Measurements from ENCODE around the gene RPUSD1. TPM values are rescaled to one million over a fixed set of nuclear protein-coding genes. Genes with fewer than 3 reads are reported as not detected.
"Not testable (repeated sequence)": the region's sequence is repeated elsewhere in the genome, so short reads cannot be mapped to it uniquely, and the experiment has no call there.

Gene RPUSD1
- total and polyA plus RNA-seq, 4 donors = 6.8 to 20.3 (median 12.8) TPM

DNA sequence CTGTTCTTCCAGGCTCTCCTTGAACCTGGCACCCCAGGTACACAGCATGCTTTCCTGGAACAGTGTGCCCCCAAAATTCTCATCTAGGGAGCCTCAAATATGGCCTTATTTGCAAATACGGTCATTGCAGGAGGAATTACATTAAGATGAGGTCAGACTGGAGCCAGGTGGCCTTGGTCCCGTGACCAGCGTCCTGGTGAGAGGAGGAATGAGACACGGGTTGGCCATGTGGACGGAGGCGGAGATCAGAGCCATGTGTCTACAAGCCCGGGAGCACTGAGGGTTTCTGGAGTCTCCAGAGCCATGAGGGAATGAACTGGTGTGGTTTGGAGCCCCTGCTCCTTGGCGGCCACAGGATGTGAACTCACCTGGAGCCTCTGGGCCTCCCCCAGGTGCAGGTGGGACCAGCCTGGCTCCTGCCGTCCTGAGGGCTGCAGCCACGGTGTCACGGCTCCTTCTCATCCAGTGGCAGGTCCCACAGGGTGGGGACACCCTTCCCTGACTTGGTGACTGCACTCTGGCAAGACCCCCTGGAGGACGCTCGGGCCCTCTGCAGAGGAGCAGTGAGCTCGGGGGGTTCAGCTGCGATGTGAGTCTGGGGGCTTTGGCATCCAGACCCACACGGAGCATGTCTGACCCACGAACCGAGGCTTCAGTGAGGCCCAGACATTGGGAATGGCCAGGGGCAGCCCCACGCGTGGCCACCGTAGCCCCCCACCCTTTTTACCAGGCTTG is 34.2 kb upstream of the RPUSD1 start:
- Histone ChIP-seq H3K27me3 (ENCODE audit: control insufficient read depth in 1 of 2, insufficient read depth in 2 of 2, low read length in 1 of 2) (no peaks in the 10 kb centered on the region), H3K27ac (ENCODE audit: low read depth in 1 of 2, low read length in 2 of 2) (no peak overlapping the region), H3K36me3 (ENCODE audit: control insufficient read depth in 1 of 2, insufficient read depth in 2 of 2, low read length in 1 of 2) (no peaks in the 10 kb centered on the region), H3K4me3 (ENCODE audit: low read length in 2 of 2) (no peak overlapping the region), H3K9me3 (ENCODE audit: control insufficient read depth, low read length) (no peaks in the 10 kb centered on the region), H3K4me1 (ENCODE audit: control insufficient read depth in 1 of 2, insufficient read depth in 2 of 2, low read length in 2 of 2) (no peaks in the 10 kb centered on the region)
- intact Hi-C loops (cut with DNase I) = no loop called here
- no peak for DNase-seq
- no peak for ATAC-seq (ENCODE audit: low FRiP score)
- 83 to 86% methylated on average over 20 to 21 of the region's 21 CpGs for WGBS, 2 donors

GRCh38 chr16:821751-822150 is 33.6 kb upstream of the RPUSD1 start:
- no peak for ATAC-seq (ENCODE audit: low FRiP score)
- Histone ChIP-seq H3K4me1 (ENCODE audit: control insufficient read depth in 1 of 2, insufficient read depth in 2 of 2, low read length in 2 of 2) (no peaks in the 10 kb centered on the region), H3K27ac (ENCODE audit: low read depth in 1 of 2, low read length in 2 of 2) (no peak overlapping the region), H3K36me3 (ENCODE audit: control insufficient read depth in 1 of 2, insufficient read depth in 2 of 2, low read length in 1 of 2) (no peaks in the 10 kb centered on the region), H3K4me3 (ENCODE audit: low read length in 2 of 2) (no peak overlapping the region), H3K27me3 (ENCODE audit: control insufficient read depth in 1 of 2, insufficient read depth in 2 of 2, low read length in 1 of 2) (no peaks in the 10 kb centered on the region), H3K9me3 (ENCODE audit: control insufficient read depth, low read length) (no peaks in the 10 kb centered on the region)
- intact Hi-C loops (cut with DNase I) = no loop called here
- DNase-seq = no peak
- 67 to 68% methylated on average over 12 to 13 of the region's 13 CpGs for WGBS, 2 donors

DNA sequence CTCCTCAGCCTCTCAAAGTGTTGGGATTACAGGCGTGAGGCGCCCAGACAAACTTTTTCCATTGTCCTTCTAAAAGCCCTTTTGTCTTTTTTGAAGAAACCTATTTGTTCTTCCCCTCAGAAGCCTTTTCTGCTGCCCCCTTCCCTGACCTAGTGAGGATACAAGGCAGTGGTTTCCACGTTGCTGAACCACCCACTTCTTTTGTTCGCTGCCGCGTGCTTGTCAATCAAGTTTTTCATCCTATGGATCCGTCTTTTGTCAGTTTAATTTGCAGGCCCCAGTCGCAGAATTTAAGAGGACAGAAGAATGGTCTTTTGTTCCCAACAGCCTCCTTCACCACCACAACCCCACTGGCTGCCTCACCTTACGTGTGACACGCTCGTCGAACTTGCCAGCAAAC is 32.6 kb upstream of the RPUSD1 start:
- WGBS, 2 donors = 78 to 81% methylated on average over 12 of the region's 12 CpGs
- no peak overlapping the region for H3K4me3 ChIP-seq (ENCODE audit: low read length in 2 of 2)
- H3K27me3 ChIP-seq (ENCODE audit: control insufficient read depth in 1 of 2, insufficient read depth in 2 of 2, low read length in 1 of 2) = no peaks in the 10 kb centered on the region
- intact Hi-C loops (cut with DNase I) = no loop called here
- no peak for DNase-seq
- ATAC-seq (ENCODE audit: low FRiP score) = no peak
- H3K4me1 ChIP-seq (ENCODE audit: control insufficient read depth in 1 of 2, insufficient read depth in 2 of 2, low read length in 2 of 2) = no peaks in the 10 kb centered on the region
- no peaks in the 10 kb centered on the region for H3K9me3 ChIP-seq (ENCODE audit: control insufficient read depth, low read length)
- H3K27ac ChIP-seq (ENCODE audit: low read depth in 1 of 2, low read length in 2 of 2) = no peak overlapping the region
- no peaks in the 10 kb centered on the region for H3K36me3 ChIP-seq (ENCODE audit: control insufficient read depth in 1 of 2, insufficient read depth in 2 of 2, low read length in 1 of 2)

DNA sequence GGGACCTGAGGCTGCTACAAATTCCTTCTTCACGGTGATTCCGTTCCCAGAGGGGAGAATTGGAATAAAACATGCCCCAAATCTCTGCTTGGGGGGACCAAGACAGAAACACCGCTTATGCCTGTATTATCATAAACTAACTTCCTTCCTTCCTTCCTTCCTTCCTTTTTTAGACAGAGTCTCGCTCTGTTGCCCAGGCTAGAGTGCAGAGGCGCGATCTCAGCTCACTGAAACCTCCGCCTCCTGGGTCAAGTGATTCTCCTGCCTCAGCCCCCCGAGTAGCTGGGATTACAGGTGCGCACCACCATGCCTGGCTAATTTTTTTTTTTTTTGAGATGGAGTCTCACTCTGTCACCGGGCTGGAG is 31.8 kb upstream of the RPUSD1 start:
- DNase-seq; H3K36me3 ChIP-seq (ENCODE audit: control insufficient read depth in 1 of 2, insufficient read depth in 2 of 2, low read length in 1 of 2); H3K4me1 ChIP-seq (ENCODE audit: control insufficient read depth in 1 of 2, insufficient read depth in 2 of 2, low read length in 2 of 2); H3K9me3 ChIP-seq (ENCODE audit: control insufficient read depth, low read length); H3K4me3 ChIP-seq (ENCODE audit: low read length in 2 of 2); H3K27me3 ChIP-seq (ENCODE audit: control insufficient read depth in 1 of 2, insufficient read depth in 2 of 2, low read length in 1 of 2); ATAC-seq (ENCODE audit: low FRiP score); H3K27ac ChIP-seq (ENCODE audit: low read depth in 1 of 2, low read length in 2 of 2); intact Hi-C loops (cut with DNase I): not testable (repeated sequence)
- 65 to 68% methylated on average over 10 of the region's 10 CpGs for WGBS, 2 donors

DNA sequence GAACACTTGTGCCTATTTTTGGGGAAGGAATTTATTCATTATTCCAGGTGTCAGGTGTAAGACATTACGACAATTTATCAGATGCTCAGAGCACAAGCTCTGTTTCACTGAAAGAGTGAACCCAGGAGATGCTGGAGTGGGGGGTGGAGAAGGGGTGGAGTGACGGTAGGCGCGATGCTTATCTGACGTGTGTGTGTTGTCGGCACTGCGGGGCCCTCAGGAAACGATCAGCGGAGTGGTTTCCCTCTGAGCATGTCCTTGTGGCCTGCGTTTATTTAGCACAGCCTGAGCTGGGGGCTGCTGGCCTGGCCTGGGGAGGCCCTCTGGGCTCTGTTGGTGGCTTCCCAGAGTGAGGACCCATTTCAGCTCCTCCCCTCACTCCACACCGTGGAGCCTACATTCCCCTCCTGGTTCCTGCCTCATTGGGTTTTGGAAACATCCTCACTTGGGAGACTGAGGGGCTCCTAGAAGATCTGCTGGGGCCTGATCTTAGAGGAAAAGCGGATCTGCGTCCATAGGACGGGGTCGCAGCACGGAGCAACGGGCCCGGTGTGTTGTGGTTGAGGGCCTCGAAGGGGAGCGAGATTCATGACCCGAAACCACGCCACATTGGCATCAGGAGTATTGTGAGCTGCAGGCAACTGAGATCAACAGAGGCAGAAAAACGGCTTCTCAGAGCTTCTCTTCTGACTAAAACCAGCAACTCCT is 31.3 kb upstream of the RPUSD1 start:
- DNase-seq (no peak), ATAC-seq (ENCODE audit: low FRiP score) (no peak)
- Histone ChIP-seq H3K36me3 (ENCODE audit: control insufficient read depth in 1 of 2, insufficient read depth in 2 of 2, low read length in 1 of 2) (no peaks in the 10 kb centered on the region), H3K9me3 (ENCODE audit: control insufficient read depth, low read length) (no peaks in the 10 kb centered on the region), H3K4me3 (ENCODE audit: low read length in 2 of 2) (no peak overlapping the region), H3K4me1 (ENCODE audit: control insufficient read depth in 1 of 2, insufficient read depth in 2 of 2, low read length in 2 of 2) (no peaks in the 10 kb centered on the region), H3K27me3 (ENCODE audit: control insufficient read depth in 1 of 2, insufficient read depth in 2 of 2, low read length in 1 of 2) (no peaks in the 10 kb centered on the region), H3K27ac (ENCODE audit: low read depth in 1 of 2, low read length in 2 of 2) (no peak overlapping the region)
- 70 to 72% methylated on average over 23 of the region's 23 CpGs for WGBS, 2 donors
- intact Hi-C loops (cut with DNase I) = loop anchor here (10.0 kb wide), 1 partner anchor 235 kb away; no protein-coding TSS in a partner anchor

DNA sequence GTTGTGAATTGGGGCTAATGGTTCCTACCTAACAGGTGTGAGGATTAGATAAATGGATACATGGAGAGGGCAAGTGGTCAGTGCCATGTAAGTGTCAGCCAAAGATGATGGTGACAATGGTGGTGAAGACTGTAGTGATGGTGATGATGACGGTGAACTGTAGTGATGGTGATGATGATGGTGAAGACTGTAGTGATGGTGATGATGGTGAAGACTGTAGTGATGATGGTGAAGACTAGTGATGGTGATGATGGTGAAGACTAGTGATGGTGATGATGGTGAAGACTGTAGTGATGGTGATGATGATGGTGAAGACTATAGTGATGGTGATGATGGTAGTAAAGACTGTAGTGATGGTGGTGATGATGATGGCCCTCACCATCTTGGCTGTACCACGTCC is 30.4 kb upstream of the RPUSD1 start:
- Histone ChIP-seq H3K9me3 (ENCODE audit: control insufficient read depth, low read length) (no peaks in the 10 kb centered on the region), H3K36me3 (ENCODE audit: control insufficient read depth in 1 of 2, insufficient read depth in 2 of 2, low read length in 1 of 2) (no peaks in the 10 kb centered on the region), H3K4me1 (ENCODE audit: control insufficient read depth in 1 of 2, insufficient read depth in 2 of 2, low read length in 2 of 2) (no peaks in the 10 kb centered on the region), H3K27me3 (ENCODE audit: control insufficient read depth in 1 of 2, insufficient read depth in 2 of 2, low read length in 1 of 2) (no peaks in the 10 kb centered on the region), H3K4me3 (ENCODE audit: low read length in 2 of 2) (no peak overlapping the region), H3K27ac (ENCODE audit: low read depth in 1 of 2, low read length in 2 of 2) (no peak overlapping the region)
- DNase-seq (no peak), ATAC-seq (ENCODE audit: low FRiP score) (no peak)
- WGBS, 2 donors = 67 to 77% methylated on average over 2 of the region's 2 CpGs
- intact Hi-C loops (cut with DNase I) = loop anchor here (10.0 kb wide), 1 partner anchor 236 kb away; no protein-coding TSS in a partner anchor

- no peaks in the 10 kb centered on the region for H3K4me1 ChIP-seq (ENCODE audit: control insufficient read depth in 1 of 2, insufficient read depth in 2 of 2, low read length in 2 of 2)
- WGBS, 2 donors = 81 to 89% methylated on average over 8 of the region's 8 CpGs
- no peaks in the 10 kb centered on the region for H3K9me3 ChIP-seq (ENCODE audit: control insufficient read depth, low read length)
- ATAC-seq (ENCODE audit: low FRiP score) = no peak
- no peaks in the 10 kb centered on the region for H3K27me3 ChIP-seq (ENCODE audit: control insufficient read depth in 1 of 2, insufficient read depth in 2 of 2, low read length in 1 of 2)
- intact Hi-C loops (cut with DNase I) = loop anchor here (10.0 kb wide), 1 partner anchor 237 kb away; no protein-coding TSS in a partner anchor
- H3K4me3 ChIP-seq (ENCODE audit: low read length in 2 of 2) = no peak overlapping the region
- no peak overlapping the region for H3K27ac ChIP-seq (ENCODE audit: low read depth in 1 of 2, low read length in 2 of 2)
- DNase-seq = no peak
- no peaks in the 10 kb centered on the region for H3K36me3 ChIP-seq (ENCODE audit: control insufficient read depth in 1 of 2, insufficient read depth in 2 of 2, low read length in 1 of 2)
Measured at GRCh38 chr16:818132-818531, 30.0 kb upstream of the RPUSD1 start.

- 45 to 59% methylated on average over 71 of the region's 71 CpGs for WGBS, 2 donors
- ATAC-seq (ENCODE audit: low FRiP score) = no peak
- Histone ChIP-seq H3K27me3 (ENCODE audit: control insufficient read depth in 1 of 2, insufficient read depth in 2 of 2, low read length in 1 of 2) (no peaks in the 10 kb centered on the region), H3K9me3 (ENCODE audit: control insufficient read depth, low read length) (peaks cover 1% of the 10 kb centered on the region), H3K4me1 (ENCODE audit: control insufficient read depth in 1 of 2, insufficient read depth in 2 of 2, low read length in 2 of 2) (no peaks in the 10 kb centered on the region), H3K4me3 (ENCODE audit: low read length in 2 of 2) (no peak overlapping the region), H3K27ac (ENCODE audit: low read depth in 1 of 2, low read length in 2 of 2) (no peak overlapping the region), H3K36me3 (ENCODE audit: control insufficient read depth in 1 of 2, insufficient read depth in 2 of 2, low read length in 1 of 2) (no peaks in the 10 kb centered on the region)
- DNase-seq = no peak
- intact Hi-C loops (cut with DNase I) = loop anchor here (10.0 kb wide), 1 partner anchor 238 kb away; no protein-coding TSS in a partner anchor
Measured at GRCh38 chr16:817001-817906, 29.1 kb upstream of the RPUSD1 start.

Measured in aorta (tissue), 5 donors.